ENCODE measurements around the gene GATA1. TPM values are rescaled to one million over a fixed set of nuclear protein-coding genes. Genes with fewer than 3 reads are reported as not detected.

The GATA1 gene
- total and polyA plus RNA-seq, 11 donors, result 0.16 TPM; not detected in 10

DNA sequence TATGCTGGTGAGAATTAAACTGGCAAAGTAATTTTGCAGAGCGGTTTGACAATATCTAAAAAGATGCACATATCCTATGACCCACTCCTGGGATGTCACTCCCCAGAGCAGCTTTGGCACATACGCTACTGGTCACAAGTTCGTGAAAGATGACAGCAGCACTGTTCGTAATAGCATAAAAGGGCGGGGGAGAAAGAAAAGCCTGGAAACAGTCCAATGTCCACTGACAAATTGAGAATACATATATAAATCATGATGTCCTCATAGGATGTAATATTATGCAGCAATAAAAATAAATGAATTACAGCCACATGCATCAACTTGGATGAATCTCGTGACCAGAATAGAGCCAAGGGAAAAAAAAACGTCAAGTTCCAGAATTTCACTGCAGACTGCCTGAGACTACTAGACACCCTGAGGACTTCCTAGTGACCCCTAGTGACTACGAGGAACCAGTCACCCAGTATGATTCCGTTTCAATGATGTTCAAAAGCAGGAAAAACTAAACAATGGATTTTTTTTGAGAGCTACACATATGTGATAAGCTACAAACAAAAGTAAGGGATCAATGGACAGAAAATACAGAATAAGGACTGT is 47.2 kb downstream of the GATA1 start:
- intact Hi-C loops (cut with DNase I), result no loop called here
- WGBS, 4 donors, result 24 to 49% (median 37%) methylated on average over 9 of the region's 9 CpGs
- DNase-seq, result no peak
- peaks cover 0 to 7% (median 0%) of the 10 kb centered on the region in 12 donors for H3K4me1 ChIP-seq
- no peak overlapping the region for H3K27ac ChIP-seq
- no peak overlapping the region for H3K4me3 ChIP-seq
- no peaks in the 10 kb centered on the region for H3K9me3 ChIP-seq
- TF ChIP-seq, protein P1, sequence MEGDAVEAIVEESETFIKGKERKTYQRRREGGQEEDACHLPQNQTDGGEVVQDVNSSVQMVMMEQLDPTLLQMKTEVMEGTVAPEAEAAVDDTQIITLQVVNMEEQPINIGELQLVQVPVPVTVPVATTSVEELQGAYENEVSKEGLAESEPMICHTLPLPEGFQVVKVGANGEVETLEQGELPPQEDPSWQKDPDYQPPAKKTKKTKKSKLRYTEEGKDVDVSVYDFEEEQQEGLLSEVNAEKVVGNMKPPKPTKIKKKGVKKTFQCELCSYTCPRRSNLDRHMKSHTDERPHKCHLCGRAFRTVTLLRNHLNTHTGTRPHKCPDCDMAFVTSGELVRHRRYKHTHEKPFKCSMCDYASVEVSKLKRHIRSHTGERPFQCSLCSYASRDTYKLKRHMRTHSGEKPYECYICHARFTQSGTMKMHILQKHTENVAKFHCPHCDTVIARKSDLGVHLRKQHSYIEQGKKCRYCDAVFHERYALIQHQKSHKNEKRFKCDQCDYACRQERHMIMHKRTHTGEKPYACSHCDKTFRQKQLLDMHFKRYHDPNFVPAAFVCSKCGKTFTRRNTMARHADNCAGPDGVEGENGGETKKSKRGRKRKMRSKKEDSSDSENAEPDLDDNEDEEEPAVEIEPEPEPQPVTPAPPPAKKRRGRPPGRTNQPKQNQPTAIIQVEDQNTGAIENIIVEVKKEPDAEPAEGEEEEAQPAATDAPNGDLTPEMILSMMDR (IDR thresholded peaks at IDR 0.05), result no peak
- no peak for TF ChIP-seq POLR2A (IDR thresholded peaks at IDR 0.05)
- H3K27me3 ChIP-seq, result peaks cover 0 to 70% (median 24%) of the 10 kb centered on the region in 9 donors
- H3K36me3 ChIP-seq, result no peaks in the 10 kb centered on the region
- ATAC-seq, result no peak

DNA sequence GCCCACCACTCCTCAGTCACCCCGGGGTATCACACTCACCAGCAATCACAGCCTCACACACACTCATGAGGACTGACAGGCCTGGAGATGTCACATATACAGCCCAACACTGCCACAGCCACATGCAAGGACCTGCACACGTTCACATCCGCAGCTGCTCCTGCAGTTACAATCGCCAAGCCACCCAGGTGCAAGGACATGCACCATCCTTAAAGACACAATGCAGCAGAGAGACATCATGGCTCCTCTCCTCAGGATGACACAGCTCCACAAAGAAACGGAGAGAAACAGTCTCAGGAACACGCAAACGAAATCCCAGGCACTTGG is 48.0 kb downstream of the GATA1 start:
- no peak for TF ChIP-seq POLR2A (IDR thresholded peaks at IDR 0.05)
- TF ChIP-seq, protein P1 (IDR thresholded peaks at IDR 0.05), result no peak
- H3K9me3 ChIP-seq, result no peaks in the 10 kb centered on the region
- H3K4me1 ChIP-seq, result peaks cover 0 to 7% (median 0%) of the 10 kb centered on the region in 12 donors
- H3K27me3 ChIP-seq, result peaks cover 0 to 63% (median 24%) of the 10 kb centered on the region in 9 donors
- WGBS, 4 donors, result 7 to 37% (median 21%) methylated on average over 7 of the region's 7 CpGs
- H3K4me3 ChIP-seq, result no peak overlapping the region
- no peaks in the 10 kb centered on the region for H3K36me3 ChIP-seq
- DNase-seq (no peak), ATAC-seq (no peak)
- H3K27ac ChIP-seq, result no peak overlapping the region
- intact Hi-C loops (cut with DNase I), result no loop called here

DNA sequence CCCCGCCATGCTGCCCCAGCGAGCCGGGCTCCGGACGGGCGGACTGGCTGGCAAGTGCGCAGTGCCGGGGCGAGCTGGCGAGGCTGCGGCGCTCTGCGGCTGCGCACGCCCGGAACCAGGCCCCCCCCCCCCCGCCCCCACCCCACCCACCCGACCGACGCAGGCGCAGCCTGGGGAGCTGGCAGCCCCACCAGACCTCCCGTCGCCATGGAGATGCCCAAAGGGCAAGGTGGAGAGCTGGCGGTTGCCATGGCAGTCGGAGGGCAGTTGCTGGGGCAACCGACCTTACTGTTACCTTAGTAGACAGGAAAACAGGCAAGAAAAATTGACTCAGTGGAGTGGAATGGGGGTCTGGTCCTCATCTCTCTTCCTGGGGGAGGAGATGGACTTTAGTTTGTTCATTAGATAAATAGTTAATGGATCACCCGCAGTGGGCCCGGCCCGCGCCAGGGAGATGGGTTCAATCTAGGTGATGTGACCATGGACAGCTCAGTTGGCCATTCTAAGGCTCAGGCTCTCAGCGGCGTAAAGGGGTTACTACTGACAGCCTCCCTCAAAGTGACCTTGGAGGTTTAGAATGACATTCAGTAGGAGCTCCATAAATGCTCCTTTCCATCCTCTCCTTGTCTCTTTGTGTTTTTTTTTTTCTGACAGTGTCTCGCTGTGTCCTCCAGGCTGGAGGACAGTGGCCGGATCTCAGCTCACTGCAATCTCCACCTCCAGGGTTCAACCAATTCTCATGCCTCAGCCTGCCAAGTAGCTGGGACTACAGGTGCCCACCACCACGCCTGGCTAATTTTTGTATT is 49.3 kb downstream of the GATA1 start, which contains the start of gene PCSK1N:
PCSK1N (minus strand) TSS at position 87 of the 806 bp plus-strand sequence; CDS start at position 9, 78 bp downstream.
- ATAC-seq, result no peak
- H3K27me3 ChIP-seq, result peaks cover 0 to 59% (median 24%) of the 10 kb centered on the region in 9 donors
- 15 to 64% (median 38%) methylated on average over 10 to 34 of the region's 35 CpGs for WGBS, 4 donors
- H3K4me3 ChIP-seq, result peak within 1 kb of the TSS in 8 of 12 donors; percentile 6 to 40 (median 22)
- H3K36me3 ChIP-seq, result no peaks in the 10 kb centered on the region
- no peak for TF ChIP-seq POLR2A (IDR thresholded peaks at IDR 0.05)
- TF ChIP-seq, protein P1 (IDR thresholded peaks at IDR 0.05), result no peak
- H3K27ac ChIP-seq, result no peak within 1 kb of the TSS
- no peak for DNase-seq
- peaks cover 0 to 7% (median 0%) of the 10 kb centered on the region in 12 donors for H3K4me1 ChIP-seq
- no peaks in the 10 kb centered on the region for H3K9me3 ChIP-seq
- intact Hi-C loops (cut with DNase I), result no loop called here

DNA sequence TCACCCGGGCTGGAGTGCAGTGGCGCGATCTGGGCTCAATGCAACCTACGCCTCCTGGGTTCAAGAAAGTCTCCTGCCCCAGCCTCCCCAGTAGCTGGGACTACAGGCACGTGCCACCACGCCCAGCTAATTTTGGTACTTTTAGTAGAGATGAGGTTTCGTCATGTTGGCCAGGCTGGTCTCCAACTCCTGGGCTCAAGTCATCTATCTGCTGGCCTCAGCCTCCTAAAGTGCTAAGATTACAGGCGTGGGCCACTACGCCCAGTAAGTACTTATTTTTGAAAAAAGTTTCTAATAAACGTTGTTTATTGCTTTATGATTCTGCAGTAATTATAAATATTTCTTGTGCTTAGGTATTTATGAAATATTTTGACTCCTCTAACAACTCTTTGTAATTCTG is 53.3 kb downstream of the GATA1 start:
- Histone ChIP-seq H3K9me3 (no peaks in the 10 kb centered on the region), H3K27me3 (peaks cover 0 to 32% (median 0%) of the 10 kb centered on the region in 9 donors), H3K27ac (no peak overlapping the region), H3K4me1 (peaks cover 0 to 7% (median 0%) of the 10 kb centered on the region in 12 donors), H3K4me3 (no peak overlapping the region), H3K36me3 (no peaks in the 10 kb centered on the region)
- intact Hi-C loops (cut with DNase I), result no loop called here
- 75 to 83% (median 79%) methylated on average over 10 of the region's 10 CpGs for WGBS, 4 donors
- no peak for TF ChIP-seq POLR2A (IDR thresholded peaks at IDR 0.05)
- TF ChIP-seq, protein P1 (IDR thresholded peaks at IDR 0.05), result no peak
- ATAC-seq (no peak), DNase-seq (no peak)

Data from heart left ventricle (tissue), 16 donors.